GM10266 (cell line): ENCODE data around the gene C14orf132.

ENCODE experiments used
- DNase-seq: peaks from one replicate; pipeline ENCODE4 v3.0.0; 2012; ENCODE audit errors: extremely low spot score
- CTCF ChIP-seq: IDR thresholded peaks from 2 replicates; pipeline ENCODE4 v1.5.1; 2012; ENCODE audit warnings: mild to moderate bottlenecking, low read depth; ENCODE audit not compliant: control insufficient read depth, insufficient read depth; ENCODE audit errors: missing control alignments

C14orf132 gene

DNA sequence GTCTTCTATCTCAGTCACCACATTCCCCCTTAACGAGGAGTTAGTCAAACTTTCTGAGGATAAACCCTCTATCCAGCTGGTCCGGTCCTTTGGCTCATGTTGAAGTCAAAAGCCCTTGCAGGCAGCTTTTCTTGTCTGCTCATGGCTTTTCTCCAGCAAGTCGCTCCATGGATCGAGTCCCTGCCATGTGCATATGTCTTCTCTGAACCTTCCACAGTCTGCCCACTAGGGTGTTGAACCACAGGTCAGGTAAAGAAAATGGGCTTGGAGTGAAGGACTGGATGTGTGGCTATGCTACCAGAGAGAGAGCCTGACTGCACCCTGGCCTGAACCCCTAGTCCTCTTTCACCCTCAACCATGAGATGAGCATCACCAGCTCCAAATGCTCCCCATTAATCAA lies 22.8 kb downstream of the C14orf132 start:
- DNase-seq: no peak
- no peak for TF ChIP-seq CTCF

DNA sequence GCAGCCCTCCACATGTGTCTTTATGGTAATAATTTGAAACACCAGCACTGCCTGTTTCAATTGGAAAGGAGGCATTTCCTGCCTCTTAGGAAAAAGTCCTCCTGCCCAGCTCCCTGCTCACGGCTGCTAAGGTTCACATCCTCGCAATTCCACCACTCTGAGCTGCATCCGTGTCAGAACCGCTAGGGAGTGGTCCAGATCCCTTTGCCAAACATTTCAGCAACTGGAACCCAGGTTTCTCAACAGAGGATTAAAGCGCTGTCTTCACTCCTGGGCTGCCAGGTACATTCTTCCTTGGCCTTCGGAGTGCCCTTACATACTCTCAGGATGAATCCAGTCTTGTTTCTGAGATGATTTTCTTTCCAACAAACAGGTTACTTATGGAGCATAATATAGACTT lies 23.3 kb downstream of the C14orf132 start:
- DNase-seq: no peak
- no peak for TF ChIP-seq CTCF

- TF ChIP-seq CTCF: no peak
- DNase-seq: no peak
These were observed 25.7 kb downstream of the C14orf132 start for GRCh38 chr14:96064866-96065265.

GRCh38 chr14:96065661-96066459 lies 26.7 kb downstream of the C14orf132 start:
- TF ChIP-seq CTCF: no peak
- DNase-seq: no peak

- DNase-seq: no peak
- TF ChIP-seq CTCF: no peak
These were observed 27.8 kb downstream of the C14orf132 start for GRCh38 chr14:96066976-96067375.

DNA sequence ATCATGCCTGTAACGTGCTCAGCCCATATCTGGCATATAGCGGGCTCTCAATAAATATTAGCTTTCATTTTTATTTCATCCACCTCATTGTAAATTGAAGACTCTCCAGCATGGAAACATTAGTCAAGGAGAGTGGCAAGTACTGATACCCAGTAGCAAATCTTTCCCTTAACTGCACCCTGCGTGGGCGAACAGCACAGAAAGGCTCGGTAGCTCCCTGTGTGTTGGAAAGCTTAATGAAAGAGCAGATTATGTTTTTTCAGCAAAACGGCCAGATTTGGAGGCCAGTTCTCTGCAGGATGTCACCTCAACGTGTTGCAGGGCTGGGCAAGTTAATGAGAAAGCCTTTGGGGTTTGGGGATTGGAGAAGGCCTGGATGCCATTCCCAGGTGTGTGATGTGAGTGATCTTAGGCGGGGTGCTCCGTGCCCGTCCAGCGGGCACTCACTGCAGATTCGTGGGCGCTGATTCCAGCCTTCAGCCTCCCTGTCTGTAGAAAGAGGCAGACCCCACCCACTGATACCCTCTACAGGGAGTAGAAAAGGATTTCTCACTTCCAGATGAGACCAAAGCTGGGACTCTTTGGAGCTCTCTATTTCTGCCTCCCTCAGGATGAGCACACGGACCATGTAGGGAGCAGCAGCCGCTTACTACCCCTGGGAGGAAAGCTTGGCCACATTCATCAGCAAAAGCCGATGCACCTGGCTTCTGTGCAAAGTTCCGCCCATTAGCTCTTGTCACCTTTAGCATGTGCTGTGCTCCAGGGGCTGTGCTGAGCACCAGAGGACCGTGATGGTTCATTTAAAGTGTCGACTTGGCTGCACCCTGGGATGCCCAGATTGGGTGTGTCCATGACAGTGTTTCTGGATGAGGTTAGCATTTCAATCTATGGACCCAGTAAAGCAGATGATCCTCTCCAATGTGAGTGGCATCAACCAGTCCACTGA lies 29.1 kb downstream of the C14orf132 start:
- no peak for TF ChIP-seq CTCF
- DNase-seq: no peak
